Activated naive CD4-positive, alpha-beta T cell treated with Interleukin-2 at 50 U/mL for 16 hours (primary cell): Measurements from ENCODE around the gene SH2D1B.

Source experiments
- DNase-seq: peaks from one replicate; pipeline ENCODE4 v3.0.0-alpha.2; 2020

The SH2D1B gene

DNA sequence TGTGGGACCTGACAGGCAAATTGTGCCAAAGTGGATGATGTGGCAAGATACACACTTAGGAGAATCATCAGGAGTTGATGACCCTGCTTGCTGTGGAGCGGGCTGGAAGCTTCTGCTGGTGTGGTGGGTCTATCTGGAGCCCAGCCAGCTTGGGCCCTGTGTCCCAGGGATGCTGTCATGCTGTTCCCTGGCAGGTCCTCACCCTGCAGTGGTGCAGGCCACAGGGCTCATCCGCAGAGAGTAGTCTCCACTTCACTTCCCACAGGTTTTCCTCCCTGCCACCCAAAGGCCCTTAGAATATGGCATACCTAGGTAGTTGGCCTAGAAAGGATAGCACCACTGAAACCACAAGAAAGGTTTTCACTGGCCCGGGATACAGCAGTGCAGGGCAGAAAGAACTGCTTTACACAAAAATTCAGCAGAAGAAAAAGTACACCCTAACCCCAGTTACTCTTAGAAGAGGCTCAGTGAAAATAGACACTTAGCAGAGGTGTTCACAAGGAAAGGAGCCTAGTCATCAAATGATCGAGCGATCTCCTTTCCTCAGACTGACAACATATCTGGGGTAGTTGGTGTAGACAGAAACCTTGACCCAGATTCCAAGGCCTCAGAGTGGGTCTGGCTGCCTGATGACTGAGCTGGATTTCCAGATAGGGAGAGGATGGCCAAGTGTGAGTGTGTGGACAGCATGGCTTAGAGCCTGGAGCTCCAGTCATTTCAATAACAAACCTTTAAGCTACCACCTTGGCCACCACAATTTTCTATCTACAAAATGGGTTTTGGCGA lies 31.7 kb downstream of the SH2D1B start:
- no peak for DNase-seq

DNA sequence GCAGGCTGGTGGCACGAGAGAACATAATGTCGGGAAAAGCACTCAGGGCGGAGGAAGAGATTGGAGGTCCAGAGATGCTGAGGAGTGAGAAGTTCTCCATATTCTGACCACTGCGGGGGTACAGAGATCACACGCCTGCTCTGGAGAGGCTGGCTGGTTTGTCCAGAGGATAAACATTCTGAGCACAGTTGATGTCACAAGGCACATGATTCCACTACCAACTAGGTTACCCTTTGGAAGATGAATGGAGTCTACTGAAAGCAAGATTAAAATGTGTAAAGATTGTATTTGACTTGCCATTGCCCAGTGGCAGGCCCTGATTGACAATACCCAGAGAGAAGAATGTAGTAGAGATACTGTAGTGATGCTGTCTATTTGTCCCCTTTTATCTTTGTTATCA lies 35.2 kb downstream of the SH2D1B start, which contains the start of gene SPATA46:
Gene SPATA46 (minus strand): TSS at position 164 of the 400 bp plus-strand sequence. CDS start 64 bp downstream, at position 100.
- no peak for DNase-seq

DNA sequence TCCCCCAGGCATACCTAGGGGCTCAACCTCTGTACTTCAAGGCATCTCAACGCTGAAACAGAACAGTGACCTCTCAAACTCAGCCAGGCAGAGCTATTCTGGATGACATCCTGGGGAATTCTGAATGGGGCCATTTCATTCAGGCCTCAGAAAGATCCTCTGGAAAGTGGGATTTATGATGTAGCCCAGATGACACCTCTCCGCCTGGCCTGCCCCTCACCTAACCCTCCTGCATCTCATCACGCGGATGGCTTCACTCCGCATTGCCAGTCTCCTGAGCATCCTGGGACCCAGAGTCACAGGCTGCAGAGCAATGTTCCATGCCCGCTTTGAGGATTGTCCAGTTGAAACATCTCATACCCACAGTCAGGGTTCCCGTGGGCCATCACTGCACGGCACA lies 36.5 kb downstream of the SH2D1B start:
- DNase-seq = no peak

DNA sequence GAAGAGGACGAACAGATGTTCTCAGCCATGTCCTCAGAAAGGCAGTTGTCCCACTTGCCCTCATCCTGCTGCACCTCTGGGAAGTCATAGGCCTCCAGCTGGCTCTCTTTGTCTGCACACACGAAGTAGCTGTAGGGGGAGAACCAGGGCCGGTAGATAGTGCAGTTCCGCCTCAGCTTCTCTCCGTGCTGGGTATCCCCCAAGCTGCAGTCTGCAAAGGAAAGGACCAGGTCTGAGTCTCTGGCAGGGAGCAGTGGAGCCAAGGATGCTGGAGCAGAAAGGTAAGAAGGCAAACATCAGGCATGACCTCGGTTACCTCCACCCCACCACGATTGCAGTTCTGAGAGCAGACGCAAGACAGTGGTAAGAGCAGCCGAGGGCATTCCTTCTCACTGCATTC lies 37.5 kb downstream of the SH2D1B start:
- no peak for DNase-seq

DNA sequence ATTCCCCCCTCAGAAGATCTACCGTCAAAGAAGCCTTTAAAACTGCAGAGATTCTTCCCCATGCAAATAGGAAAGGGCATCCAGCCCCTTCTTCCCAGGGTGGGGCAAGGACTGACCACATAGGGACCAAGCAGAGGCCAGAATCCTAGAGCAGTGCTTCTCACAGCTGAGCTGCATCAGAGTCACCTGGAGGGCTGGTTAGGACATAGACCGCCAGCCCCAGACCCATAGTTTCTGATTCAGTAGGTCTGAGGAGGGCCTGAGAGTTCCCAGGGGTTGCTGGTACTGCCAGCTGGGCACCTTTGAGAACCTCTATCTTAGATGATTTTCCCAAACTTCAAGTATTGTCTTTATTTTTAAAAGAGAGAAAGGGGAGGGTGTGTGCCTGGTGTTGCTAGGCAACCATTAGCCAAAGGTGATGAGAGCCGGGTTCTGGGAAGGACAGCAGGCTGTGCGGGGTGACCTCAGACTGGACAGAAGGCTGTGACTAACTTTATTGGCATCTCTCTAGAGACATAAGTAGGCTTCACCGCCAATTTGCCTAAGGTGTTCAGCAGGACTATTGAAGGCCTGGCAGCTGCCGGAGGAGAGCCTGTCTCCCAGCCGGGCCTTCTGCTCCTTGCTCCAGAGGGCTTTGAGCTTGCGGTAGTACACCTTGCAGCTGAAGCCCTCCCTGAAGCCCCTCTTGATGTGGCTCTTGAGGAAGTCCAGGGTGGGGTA lies 38.2 kb downstream of the SH2D1B start:
- no peak for DNase-seq

DNA sequence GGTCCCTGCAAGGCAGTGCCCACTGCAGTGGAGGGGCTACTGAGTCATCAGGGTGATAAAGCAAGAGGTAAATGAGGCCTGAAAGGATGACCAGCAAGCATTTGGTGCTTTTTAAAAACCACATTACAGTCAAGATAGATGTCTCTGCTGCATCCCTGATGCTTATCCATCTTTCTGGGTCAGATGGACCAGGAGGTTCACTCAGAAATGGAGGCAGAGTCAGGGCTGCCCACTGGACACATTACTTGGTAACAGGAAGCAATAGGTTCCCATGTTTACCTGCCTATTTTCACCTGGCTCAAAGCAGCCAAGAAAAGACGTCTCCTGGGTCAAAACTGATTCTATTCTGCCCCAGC lies 38.9 kb downstream of the SH2D1B start:
- DNase-seq = no peak

DNA sequence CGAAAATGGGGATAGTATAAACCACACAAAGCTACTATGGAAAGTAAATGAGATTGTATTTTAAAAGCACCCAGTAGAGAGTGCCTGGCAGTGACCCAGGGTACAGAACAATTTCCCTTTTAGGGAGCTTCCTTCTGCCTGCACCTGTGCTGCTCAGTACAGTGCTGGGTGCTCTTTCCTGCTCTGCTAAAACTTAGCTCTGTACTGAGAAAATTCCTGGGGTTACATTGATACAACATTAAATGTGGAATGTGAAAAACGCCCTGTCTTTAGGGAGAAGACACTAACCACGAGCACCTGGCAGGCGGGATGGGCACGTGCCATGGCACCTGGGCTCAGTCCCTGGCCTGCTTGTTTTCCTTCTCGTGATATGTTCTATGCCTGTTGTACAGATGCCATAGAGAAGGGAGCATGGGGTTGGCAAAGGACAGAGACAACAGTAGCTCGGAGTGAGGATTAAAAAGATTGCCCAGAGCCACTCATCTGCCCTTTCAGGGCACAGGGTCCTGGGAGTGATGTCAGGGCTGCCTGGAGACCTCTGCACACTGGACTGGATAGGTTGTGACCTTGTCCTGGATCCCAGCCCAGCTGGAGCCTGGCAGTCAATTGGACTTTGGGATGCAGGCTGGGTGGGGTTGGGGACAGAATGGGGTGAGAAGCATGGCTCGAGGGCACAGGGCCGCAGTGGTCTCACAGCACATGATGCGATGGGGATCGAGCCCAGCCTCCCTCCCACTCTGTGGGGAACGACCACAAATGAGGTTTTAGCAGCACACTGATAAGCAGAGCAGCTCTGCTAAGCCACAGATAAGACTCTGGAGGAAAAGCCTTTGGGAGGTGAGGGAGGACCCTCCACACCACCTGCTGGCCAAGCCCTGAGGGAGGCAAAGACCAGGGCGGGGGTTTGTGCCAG lies 39.5 kb downstream of the SH2D1B start:
- no peak for DNase-seq

DNA sequence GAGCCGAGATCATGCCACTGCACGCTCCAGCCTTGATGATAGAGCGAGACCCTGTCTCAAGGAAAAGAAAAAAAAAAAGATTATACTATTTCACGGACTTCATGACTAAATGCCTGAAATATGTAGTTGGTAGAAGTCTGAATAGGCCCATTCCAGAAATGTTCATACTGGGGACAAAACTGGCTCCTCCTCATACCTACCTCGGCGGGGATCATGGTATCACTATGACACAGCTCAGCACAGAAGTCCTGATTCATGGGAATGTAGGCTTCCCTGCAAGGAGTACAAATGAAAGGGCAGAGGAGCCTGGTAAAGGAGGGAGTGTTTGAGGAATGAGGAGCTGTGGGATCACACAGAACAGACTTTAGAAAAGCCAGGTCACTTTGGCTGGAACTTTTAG lies 40.3 kb downstream of the SH2D1B start:
- DNase-seq = no peak

DNA sequence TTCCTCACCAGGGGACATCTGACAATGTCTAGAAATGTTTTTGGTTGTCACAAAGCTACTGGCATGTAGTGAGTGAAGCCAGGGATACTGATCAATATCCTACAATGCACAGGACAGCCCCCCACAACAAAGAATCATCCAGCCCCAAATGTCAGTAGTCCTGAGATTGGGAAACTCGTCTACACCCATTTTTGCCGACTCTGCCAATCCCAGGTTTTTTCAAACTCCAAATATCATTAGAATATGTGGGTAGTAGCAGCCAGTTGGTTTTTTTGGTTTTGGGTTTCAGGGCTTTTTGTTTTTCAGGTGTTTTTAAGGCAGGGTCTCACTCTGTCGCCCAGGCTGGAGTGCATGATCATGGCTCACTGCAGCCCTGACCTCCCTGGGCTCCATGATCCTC lies 41.2 kb downstream of the SH2D1B start:
- DNase-seq = no peak

DNA sequence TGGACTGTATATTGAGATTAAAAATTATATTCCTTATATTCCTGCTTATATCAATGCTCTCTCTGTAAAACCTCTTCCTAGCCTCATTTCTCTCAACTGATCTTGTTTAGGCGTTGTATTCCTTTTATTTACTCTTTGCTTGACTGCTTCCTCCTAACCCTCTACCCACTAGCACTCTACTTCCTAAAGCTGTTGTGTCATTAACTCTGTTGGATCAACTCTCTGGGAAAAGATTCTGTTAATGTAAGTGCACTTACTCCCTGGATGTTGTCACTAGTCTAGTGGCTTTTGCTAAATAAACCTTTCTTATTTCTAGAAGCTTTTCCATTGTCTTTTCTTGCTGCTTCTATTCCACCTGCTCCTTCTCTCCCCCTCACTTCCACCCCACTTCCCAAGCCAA lies 41.8 kb downstream of the SH2D1B start:
- no peak for DNase-seq

DNA sequence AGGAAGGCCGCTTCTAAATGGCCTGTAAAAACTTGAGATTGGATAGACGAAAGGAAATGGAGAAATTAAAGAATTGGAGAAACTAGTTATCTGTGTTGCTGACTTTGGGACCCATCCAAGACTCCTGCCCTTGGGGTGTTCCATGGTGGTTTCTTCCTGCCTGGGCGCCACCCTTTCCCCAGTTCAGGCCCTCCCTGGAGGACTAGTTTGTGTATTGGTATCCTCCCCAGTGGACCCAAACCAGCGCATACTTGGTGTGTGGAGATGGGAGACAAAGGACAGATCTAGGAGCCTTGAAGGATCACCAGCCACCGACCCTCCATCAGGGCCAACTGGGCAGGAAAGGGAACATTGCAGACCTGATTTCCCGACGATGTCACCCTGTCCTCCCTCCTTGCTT lies 42.4 kb downstream of the SH2D1B start:
- DNase-seq = no peak

DNA sequence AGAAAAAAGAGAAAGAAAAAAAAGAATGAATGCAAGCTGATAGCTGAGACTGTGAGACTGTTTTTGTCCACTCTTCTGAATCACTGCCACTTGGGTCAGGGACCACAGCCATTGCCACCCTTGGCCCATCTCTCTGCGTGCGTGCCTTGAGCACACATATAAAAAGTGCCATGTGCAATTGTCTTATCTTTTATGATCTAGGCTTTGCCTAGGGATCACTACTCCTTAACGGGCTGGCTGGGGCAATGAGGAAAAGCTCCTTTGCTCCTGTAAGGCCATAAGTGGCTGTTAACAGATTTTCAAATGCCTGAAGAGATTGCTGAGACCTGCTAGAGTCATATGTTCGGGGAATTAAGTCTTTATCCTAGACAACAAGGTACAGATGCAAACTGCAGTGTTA lies 43.5 kb downstream of the SH2D1B start:
- DNase-seq = no peak

DNA sequence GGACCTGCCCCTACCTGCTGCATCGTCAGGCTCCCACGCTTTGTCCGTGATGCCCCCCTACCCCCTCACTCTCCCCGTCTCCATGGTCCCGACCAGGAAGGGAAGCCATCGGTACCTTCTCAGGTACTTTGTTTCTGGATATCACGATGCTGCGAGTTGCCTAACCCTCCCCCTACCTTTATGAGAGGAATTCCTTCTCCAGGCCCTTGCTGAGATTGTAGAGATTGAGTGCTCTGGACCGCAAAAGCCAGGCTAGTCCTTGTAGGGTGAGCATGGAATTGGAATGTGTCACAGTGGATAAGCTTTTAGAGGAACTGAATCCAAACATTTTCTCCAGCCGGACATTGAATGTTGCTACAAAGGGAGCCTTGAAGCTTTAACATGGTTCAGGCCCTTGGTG lies 44.2 kb downstream of the SH2D1B start:
- DNase-seq = no peak

DNA sequence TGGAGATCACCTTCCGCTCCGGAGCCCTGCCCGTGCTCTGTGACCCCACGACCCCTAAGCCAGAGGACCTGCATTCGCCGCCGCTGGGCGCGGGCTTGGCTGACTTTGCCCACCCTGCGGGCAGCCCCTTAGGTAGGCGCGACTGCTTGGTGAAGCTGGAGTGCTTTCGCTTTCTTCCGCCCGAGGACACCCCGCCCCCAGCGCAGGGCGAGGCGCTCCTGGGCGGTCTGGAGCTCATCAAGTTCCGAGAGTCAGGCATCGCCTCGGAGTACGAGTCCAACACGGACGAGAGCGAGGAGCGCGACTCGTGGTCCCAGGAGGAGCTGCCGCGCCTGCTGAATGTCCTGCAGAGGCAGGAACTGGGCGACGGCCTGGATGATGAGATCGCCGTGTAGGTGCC lies 44.9 kb downstream of the SH2D1B start:
- no peak for DNase-seq

DNA sequence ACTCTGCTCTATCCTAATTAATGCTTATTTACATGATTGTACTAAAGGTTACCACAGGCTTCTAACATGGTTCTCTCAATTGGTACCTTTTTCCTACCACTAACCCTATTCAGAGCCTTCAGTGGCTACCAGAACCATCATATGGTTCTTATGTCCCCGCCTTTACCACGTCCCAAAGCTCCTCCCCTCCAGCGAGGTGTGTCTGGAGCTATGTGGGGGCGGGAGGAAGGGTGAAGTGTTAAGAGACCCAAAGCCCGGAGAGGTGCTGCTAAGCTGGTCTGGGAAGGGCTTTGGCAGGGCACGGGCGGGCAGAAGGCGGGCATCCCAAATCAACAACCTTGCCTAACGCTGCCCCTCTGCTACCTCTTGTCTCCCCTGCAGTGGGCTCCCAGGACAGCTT lies 45.3 kb downstream of the SH2D1B start:
- DNase-seq = no peak

DNA sequence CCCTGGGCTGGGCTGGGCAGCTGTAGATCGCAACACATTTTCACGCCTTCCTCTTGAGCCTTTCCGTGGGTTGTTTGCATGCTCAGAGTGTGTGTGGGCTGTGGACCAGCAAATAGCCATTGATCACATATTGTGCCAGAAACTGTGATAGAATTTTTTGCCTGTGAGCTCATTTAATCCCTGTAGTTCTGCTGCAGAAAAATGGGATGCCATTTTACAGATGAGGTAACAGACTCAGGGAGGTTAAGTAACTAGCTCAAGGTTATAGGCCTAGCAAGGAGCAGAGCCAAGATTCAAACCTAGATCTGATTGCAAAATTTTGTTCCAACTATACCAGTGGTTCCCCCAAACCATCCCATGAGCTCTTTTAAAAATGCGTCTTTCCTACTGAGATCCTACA lies 45.8 kb downstream of the SH2D1B start:
- DNase-seq = no peak

DNA sequence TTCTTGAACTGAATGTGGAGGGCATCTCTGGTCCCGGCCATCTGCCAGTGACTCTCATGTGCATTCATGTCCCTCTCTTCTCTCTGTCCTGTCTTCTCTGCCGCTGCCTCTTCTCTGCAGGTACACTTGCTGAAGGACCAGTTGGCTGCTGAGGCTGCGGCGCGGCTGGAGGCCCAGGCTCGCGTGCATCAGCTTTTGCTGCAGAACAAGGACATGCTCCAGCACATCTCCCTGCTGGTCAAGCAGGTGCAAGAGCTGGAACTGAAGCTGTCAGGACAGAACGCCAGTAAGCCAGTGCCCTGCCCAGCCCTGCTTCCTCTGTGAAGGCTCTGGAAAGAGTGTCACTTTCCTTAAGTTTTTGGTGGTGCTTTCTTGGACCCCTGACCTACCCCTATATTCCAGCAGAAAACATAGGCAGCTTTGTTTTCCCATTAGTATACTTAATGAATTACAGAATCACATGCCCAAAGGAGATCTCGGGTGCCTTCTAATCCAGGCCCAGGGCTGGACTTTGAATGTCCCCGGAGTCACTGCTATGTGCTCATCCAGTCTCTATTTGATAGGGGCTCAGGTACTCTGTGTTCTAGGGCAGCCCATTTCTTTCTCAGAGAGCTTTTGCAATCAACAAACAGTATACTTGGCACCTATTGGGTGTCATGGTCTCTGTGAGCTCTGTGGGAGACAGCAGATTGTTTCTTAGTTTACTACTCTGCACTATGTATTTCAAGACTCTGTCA lies 46.5 kb downstream of the SH2D1B start:
- no peak for DNase-seq

DNA sequence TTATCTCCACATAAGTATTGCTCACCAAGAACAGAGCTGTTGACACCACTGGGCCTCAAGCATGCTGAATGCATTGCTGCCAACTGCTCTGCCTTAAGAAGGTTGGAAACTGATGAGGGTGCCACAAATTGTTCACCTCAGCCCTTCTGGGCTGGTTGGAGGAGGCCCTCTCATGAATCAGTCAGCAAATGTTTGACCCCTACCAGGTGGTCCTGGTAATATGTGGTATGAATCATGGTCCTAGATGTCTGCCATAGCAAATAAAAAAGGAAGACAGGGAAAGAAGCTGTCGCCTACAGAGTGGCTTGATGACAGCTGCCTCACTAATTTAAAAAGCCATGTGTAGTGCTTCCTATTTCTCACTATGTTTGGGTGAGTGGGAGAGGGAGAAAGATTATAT lies 47.4 kb downstream of the SH2D1B start:
- DNase-seq = no peak

DNA sequence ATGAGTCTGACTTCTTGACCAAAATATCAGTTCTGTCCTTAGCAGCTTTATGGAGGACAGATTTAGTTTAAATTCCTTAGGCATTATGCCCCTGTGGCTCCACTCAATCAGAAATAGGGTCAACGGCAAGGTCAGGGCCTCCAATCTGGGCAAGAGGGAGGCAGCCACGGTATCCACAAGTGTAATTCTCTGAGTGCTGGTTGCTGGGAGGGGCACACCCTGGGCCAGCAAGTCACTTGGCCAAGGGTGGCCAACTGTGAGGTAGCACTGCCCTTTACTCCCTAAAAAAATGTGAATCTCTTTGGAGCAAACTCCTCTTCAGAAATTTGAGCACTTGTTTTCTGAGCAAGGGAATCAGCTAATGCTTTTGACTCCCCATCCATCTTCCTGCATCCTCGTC lies 48.1 kb downstream of the SH2D1B start:
- no peak for DNase-seq

DNA sequence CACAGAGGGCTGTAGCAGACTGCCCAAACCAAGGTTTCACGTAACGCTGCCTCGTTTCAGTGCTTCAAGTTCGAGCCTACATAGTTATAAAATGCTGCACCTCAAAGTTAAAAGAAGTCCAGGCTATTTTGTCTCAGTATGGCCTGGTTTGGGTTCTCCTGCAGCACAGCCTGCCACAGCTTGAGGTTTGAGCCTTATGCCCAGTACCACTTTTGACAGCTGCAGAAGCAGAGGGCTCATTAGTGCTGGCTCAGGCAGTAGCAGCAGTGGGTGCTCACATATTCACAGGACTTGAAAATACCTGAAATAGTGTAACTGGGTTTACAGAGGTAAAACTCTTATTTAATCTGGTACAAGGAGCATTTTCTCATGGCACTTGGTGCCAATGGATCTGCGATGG lies 50.6 kb downstream of the SH2D1B start:
- no peak for DNase-seq

DNA sequence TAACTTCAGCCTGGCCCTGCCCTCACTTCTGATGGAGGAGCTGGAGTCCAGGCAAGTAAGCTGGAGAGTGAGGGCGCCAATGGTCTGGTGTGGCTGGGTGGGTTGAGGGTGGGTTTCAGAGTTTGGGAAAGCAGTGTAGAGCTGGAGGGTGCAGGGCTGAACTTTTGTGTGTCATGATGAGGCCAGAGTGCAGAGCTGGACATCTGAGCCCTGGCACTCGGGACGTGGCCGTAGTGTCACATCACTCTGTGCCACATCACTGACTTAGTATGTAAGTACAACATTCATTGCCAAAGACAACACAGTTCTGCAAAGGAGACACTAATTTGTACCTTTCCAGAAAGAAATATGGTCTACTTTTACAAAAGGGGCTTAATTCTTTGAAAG lies 51.1 kb downstream of the SH2D1B start:
- DNase-seq = no peak

DNA sequence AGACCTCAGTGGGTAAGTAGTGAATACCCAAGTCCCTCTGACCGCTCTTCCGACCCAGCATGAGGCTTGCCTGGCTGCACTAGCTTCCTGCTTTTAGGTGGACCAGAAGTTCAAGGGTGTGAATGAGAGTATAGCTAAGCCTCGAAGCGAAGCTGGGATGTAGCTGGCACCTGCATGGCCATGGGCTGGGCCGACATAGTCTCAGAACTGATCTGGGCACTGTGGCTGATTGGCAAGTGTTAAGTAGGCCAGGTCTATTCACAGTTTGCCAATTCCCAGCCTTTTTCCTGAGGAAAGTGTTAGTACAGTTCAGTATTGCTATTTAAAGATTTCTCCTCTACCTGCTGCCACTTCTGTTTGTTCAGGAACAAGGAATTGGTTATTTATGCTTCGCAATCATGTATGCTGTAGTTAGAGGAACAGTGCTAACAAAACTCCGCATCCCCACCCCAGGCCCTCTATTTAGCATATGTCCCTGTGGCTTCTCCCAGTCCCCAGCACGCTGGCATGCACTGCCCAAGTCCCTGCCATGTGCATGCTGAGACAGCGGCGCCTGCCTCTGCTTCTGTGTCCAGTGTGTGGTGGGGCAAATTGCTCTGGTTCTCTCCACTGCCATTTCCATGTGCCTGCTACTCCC lies 51.6 kb downstream of the SH2D1B start:
- DNase-seq = no peak
